DOHH2 (cell line): ENCODE measurements around the gene ERRFI1.
"Not testable (repeated sequence)": the region's sequence is repeated elsewhere in the genome, so short reads cannot be mapped to it uniquely, and the experiment has no call there.

ENCODE experiments used
- H3F3A ChIP-seq: fragments of 200-600 bp; sonication (generic), shearing (Covaris generic); 2 replicates; pipeline ENCODE4 v1.6.0; 2016; ENCODE audit warnings: antibody characterized with exemption, mild to moderate bottlenecking; ENCODE audit not compliant: control insufficient read depth, insufficient read depth
- H3K27ac ChIP-seq: fragments of 200-600 bp; sonication (generic); 2 replicates; pipeline ENCODE4 v1.5.1; 2014; ENCODE audit warnings: low read depth, mild to moderate bottlenecking, low read length, moderate library complexity
- H3K27me3 ChIP-seq: fragments of 200-600 bp; sonication (generic); 2 replicates; pipeline ENCODE4 v1.6.1; 2014; ENCODE audit warnings: mild to moderate bottlenecking, low read length, mixed read lengths; ENCODE audit not compliant: control insufficient read depth
- H3K36me3 ChIP-seq: fragments of 200-600 bp; sonication (generic); 2 replicates; pipeline ENCODE4 v1.6.1; 2014; ENCODE audit warnings: mild to moderate bottlenecking, low read length, moderate library complexity, mixed read lengths; ENCODE audit not compliant: control insufficient read depth
- H3K4me1 ChIP-seq: fragments of 200-600 bp; sonication (generic); 2 replicates; pipeline ENCODE4 v1.6.1; 2014; ENCODE audit warnings: mild to moderate bottlenecking, low read length, mixed read lengths; ENCODE audit not compliant: control insufficient read depth
- H3K4me2 ChIP-seq: fragments of 200-600 bp; sonication (generic); 2 replicates; pipeline ENCODE4 v1.6.0; 2014; ENCODE audit warnings: mild to moderate bottlenecking, low read length, moderate library complexity
- H3K4me3 ChIP-seq: fragments of 200-600 bp; sonication (generic); 2 replicates; pipeline ENCODE4 v1.5.1; 2014; ENCODE audit warnings: mild to moderate bottlenecking, low read length, mixed read lengths
- H3K79me2 ChIP-seq: fragments of 200-600 bp; sonication (generic); 2 replicates; pipeline ENCODE4 v1.6.1; 2014; ENCODE audit warnings: mild to moderate bottlenecking, low read length, mixed read lengths; ENCODE audit not compliant: control insufficient read depth
- H3K9me2 ChIP-seq: fragments of 200-600 bp; sonication (generic); replicated peaks from 2 replicates; pipeline ENCODE4 v1.6.1; 2014; ENCODE audit warnings: mild to moderate bottlenecking, low read length, mixed read lengths; ENCODE audit not compliant: control insufficient read depth
- H3K9me3 ChIP-seq: fragments of 200-600 bp; sonication (generic); 2 replicates; pipeline ENCODE4 v1.6.1; 2014; ENCODE audit warnings: antibody characterized with exemption, low read length, mixed read lengths; ENCODE audit not compliant: control insufficient read depth, insufficient read depth
- H4K20me1 ChIP-seq: fragments of 200-600 bp; sonication (generic); 2 replicates; pipeline ENCODE4 v1.6.0; 2014; ENCODE audit warnings: low read depth, mild to moderate bottlenecking, antibody characterized with exemption, low read length, moderate library complexity; ENCODE audit not compliant: control insufficient read depth, insufficient read depth
- CTCF ChIP-seq: fragments of 200-600 bp; sonication (generic); IDR thresholded peaks from one replicate; pipeline ENCODE4 v1.5.1; 2014; ENCODE audit warnings: antibody characterized with exemption, mild to moderate bottlenecking, low read depth, low read length; ENCODE audit not compliant: poor library complexity, severe bottlenecking
- EZH2phosphoT487 ChIP-seq: fragments of 200-600 bp; sonication (generic); IDR thresholded peaks from 2 replicates; pipeline ENCODE4 v1.6.1; 2017; ENCODE audit warnings: borderline replicate concordance, mild to moderate bottlenecking, antibody characterized with exemption, low read length, moderate library complexity, mixed read lengths

ERRFI1 gene

GRCh38 chr1:8059161-8059622 is 33.1 kb upstream of the ERRFI1 start:
- Histone ChIP-seq H3K4me2 (no peak overlapping the region), H3K9me3 (no peaks in the 10 kb centered on the region), H3K36me3 (no peaks in the 10 kb centered on the region), H3K4me1 (no peaks in the 10 kb centered on the region), H3K4me3 (no peak overlapping the region), H3K27me3 (peaks cover 7% of the 10 kb centered on the region), H3K9me2 (no peaks in the 10 kb centered on the region), H3K79me2 (no peaks in the 10 kb centered on the region), H4K20me1 (no peaks in the 10 kb centered on the region), H3F3A (no peaks in the 10 kb centered on the region), H3K27ac (no peak overlapping the region)
- TF ChIP-seq EZH2phosphoT487 (no peak), CTCF (no peak)

- H4K20me1 ChIP-seq, H3K27ac ChIP-seq: not testable (repeated sequence)
Observed at GRCh38 chr1:8057779-8058178, 31.7 kb upstream of the ERRFI1 start.

GRCh38 chr1:8055973-8056372 is 29.9 kb upstream of the ERRFI1 start:
- Histone ChIP-seq H3K4me1 (no peaks in the 10 kb centered on the region), H3K79me2 (no peaks in the 10 kb centered on the region), H3K27me3 (peaks cover 9% of the 10 kb centered on the region; the same call in 1 of the 2 replicates), H3K27ac (no peak overlapping the region), H3K4me3 (no peak overlapping the region), H3K4me2 (no peak overlapping the region), H3K9me2 (no peaks in the 10 kb centered on the region), H4K20me1 (no peaks in the 10 kb centered on the region), H3F3A (no peaks in the 10 kb centered on the region), H3K9me3 (no peaks in the 10 kb centered on the region), H3K36me3 (no peaks in the 10 kb centered on the region)
- TF ChIP-seq CTCF (no peak), EZH2phosphoT487 (no peak)

More at GRCh38 chr1:8057779-8058178, 31.7 kb upstream of the ERRFI1 start:
- not testable (repeated sequence) for H3K9me3 ChIP-seq, H3K4me2 ChIP-seq, H3K36me3 ChIP-seq, H3F3A ChIP-seq, H3K79me2 ChIP-seq, H3K4me3 ChIP-seq, H3K9me2 ChIP-seq, H3K4me1 ChIP-seq, H3K27me3 ChIP-seq

GRCh38 chr1:8053878-8054567 is 27.9 kb upstream of the ERRFI1 start:
- H3K27me3 ChIP-seq, result peaks cover 9% of the 10 kb centered on the region; the same call in 1 of the 2 replicates
- H3K4me1 ChIP-seq, result no peaks in the 10 kb centered on the region
- TF ChIP-seq EZH2phosphoT487, result no peak
- no peak for TF ChIP-seq CTCF
- H3K79me2 ChIP-seq, result no peaks in the 10 kb centered on the region
- no peaks in the 10 kb centered on the region for H3K9me2 ChIP-seq
- H3K9me3 ChIP-seq, result no peaks in the 10 kb centered on the region
- no peak overlapping the region for H3K4me2 ChIP-seq
- H3K36me3 ChIP-seq, result no peaks in the 10 kb centered on the region
- H4K20me1 ChIP-seq, result no peaks in the 10 kb centered on the region
- no peak overlapping the region for H3K4me3 ChIP-seq
- no peak overlapping the region for H3K27ac ChIP-seq
- no peaks in the 10 kb centered on the region for H3F3A ChIP-seq
